IMR-90 (cell line): ENCODE data around the gene NATD1.
A peak's percentile ranks its signal among the peaks of the same experiment; 100 is the strongest.

Experiments used
- BHLHE40 ChIP-seq: fragments of 150-350 bp; IDR thresholded peaks from 2 replicates; pipeline ENCODE4 v1.6.1; 2016; ENCODE audit warnings: mild to moderate bottlenecking, low read depth, low read length
- CEBPB ChIP-seq: IDR thresholded peaks from 2 replicates; pipeline ENCODE4 v1.6.1; 2012; ENCODE audit warnings: low read depth, low read length, improper control_type of control experiment
- MAFK ChIP-seq: IDR thresholded peaks from 2 replicates; pipeline ENCODE4 v1.6.1; 2012; ENCODE audit warnings: low read depth, low read length, improper control_type of control experiment
- MAZ ChIP-seq: IDR thresholded peaks from 2 replicates; pipeline ENCODE4 v1.6.1; 2012; ENCODE audit warnings: low read depth, mild to moderate bottlenecking, low read length, improper control_type of control experiment, moderate library complexity, borderline replicate concordance
- MXI1 ChIP-seq: IDR thresholded peaks from 2 replicates; pipeline ENCODE4 v1.6.1; 2012; ENCODE audit warnings: low read depth, mild to moderate bottlenecking, low read length, moderate library complexity, borderline replicate concordance
- POLR2A ChIP-seq: IDR thresholded peaks from 2 replicates; pipeline ENCODE4 v1.6.1; 2012; ENCODE audit warnings: mild to moderate bottlenecking, low read depth, low read length
- RAD21 ChIP-seq: IDR thresholded peaks from 2 replicates; pipeline ENCODE4 v1.6.1; 2012; ENCODE audit warnings: low read length, improper control_type of control experiment
- RCOR1 ChIP-seq: IDR thresholded peaks from 2 replicates; pipeline ENCODE4 v1.6.1; 2012; ENCODE audit warnings: mild to moderate bottlenecking, low read length, improper control_type of control experiment; ENCODE audit not compliant: insufficient replicate concordance
- RFX5 ChIP-seq: IDR thresholded peaks from 2 replicates; pipeline ENCODE4 v1.8.0; 2012; ENCODE audit warnings: low read depth, mild to moderate bottlenecking, low read length, moderate library complexity
- SMC3 ChIP-seq: fragments of 150-350 bp; IDR thresholded peaks from 2 replicates; pipeline ENCODE4 v1.6.1; 2016; ENCODE audit warnings: low read depth, mild to moderate bottlenecking, antibody characterized with exemption, low read length, moderate library complexity
- TF ChIP-seq, protein P1 (sequence below): conservative IDR thresholded peaks from 2 replicates; pipeline ENCODE4 v1.5.1; 2012; ENCODE audit warnings: mild to moderate bottlenecking, low read depth, low read length, improper control_type of control experiment
- TF ChIP-seq, protein P2 (sequence below): fragments of 150-350 bp; IDR thresholded peaks from 2 replicates; pipeline ENCODE4 v1.6.1; 2017; ENCODE audit warnings: mild to moderate bottlenecking, antibody characterized with exemption, low read length, low read depth

DNA sequence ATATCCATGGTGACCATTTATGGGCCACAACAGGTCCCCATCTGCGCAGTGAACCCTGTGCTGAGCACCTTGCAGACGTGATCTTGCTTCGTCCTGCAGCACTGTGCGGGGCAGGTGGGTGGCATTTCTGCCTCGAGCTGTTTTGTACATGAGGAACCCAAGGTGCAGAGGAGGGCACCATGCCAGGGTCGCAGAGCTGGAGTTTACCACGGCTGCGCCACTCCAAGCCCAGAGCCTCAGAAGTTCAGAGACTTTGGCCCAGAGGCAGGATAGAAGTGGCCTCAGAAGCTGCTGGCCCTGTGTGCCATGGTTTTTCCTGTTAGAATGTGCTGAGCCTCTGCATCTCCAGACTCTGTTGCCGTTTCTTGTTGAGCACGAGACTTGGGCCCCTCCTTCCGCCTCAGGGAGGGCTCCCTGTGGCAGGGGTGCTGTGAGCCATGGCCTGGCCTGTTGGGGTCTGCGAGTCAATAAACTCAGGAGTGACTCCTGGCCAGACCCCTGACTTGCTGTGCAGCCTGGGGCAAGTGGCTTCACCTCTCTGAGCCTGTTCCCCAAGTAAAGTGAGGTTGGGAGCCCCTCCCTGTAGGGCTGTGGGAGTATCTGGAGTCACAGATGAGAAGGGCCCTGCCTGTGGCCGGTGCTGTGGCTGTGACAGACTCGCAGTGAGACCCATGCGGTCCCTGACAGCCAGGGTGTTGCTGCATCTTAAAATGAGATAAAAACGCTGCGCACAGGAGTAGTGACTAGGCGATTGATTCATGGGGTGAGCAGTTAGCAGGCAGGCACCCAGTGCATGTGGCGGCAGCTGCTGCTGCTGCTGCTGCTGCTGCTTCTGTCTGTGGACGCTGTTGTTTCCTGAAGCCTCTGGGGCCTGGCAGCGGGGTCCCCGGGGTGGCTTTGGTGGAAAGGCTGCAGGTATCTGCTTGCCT lies 43.2 kb upstream of the NATD1 start:
- TF ChIP-seq RAD21 = no peak
- TF ChIP-seq, protein P1, sequence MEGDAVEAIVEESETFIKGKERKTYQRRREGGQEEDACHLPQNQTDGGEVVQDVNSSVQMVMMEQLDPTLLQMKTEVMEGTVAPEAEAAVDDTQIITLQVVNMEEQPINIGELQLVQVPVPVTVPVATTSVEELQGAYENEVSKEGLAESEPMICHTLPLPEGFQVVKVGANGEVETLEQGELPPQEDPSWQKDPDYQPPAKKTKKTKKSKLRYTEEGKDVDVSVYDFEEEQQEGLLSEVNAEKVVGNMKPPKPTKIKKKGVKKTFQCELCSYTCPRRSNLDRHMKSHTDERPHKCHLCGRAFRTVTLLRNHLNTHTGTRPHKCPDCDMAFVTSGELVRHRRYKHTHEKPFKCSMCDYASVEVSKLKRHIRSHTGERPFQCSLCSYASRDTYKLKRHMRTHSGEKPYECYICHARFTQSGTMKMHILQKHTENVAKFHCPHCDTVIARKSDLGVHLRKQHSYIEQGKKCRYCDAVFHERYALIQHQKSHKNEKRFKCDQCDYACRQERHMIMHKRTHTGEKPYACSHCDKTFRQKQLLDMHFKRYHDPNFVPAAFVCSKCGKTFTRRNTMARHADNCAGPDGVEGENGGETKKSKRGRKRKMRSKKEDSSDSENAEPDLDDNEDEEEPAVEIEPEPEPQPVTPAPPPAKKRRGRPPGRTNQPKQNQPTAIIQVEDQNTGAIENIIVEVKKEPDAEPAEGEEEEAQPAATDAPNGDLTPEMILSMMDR = no peak
- TF ChIP-seq BHLHE40 = no peak
- no peak for TF ChIP-seq POLR2A
- no peak for TF ChIP-seq RCOR1
- peak; percentile 57; the same call in 1 of the 2 replicates for TF ChIP-seq MXI1
- TF ChIP-seq, protein P2, sequence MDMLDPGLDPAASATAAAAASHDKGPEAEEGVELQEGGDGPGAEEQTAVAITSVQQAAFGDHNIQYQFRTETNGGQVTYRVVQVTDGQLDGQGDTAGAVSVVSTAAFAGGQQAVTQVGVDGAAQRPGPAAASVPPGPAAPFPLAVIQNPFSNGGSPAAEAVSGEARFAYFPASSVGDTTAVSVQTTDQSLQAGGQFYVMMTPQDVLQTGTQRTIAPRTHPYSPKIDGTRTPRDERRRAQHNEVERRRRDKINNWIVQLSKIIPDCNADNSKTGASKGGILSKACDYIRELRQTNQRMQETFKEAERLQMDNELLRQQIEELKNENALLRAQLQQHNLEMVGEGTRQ = no peak
- no peak for TF ChIP-seq MAZ
- no peak for TF ChIP-seq MAFK
- no peak for TF ChIP-seq RFX5
- TF ChIP-seq CEBPB = no peak
- no peak for TF ChIP-seq SMC3
